GM20431 (cell line): ENCODE results near the gene RAB20.

Source experiments
- in situ Hi-C: fragments of 300-500 bp; cut with MseI, MboI; formaldehyde crosslinking; loops from one replicate; pipeline ENCODE4 v1.15.0; 2020; ENCODE audit warnings: low sequenced_read_pairs; ENCODE audit not compliant: unreplicated experiment

RAB20 gene

DNA sequence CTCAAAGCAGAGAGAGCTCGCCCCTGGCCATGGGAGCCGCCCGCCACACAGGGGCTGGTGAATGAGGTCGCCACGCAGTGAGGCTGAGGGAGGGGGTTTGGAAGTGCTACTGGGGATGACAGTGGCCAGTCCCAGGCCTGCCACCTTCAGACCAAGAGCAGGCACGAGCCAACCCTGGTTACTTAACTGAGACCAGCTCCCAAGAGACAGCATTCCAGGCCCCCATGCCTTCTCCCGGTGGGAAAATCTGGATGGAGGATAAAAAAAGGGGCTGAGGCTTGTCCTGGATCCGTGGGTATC, 43.3 kb downstream of the RAB20 start:
- in situ Hi-C loops = no loop called here

DNA sequence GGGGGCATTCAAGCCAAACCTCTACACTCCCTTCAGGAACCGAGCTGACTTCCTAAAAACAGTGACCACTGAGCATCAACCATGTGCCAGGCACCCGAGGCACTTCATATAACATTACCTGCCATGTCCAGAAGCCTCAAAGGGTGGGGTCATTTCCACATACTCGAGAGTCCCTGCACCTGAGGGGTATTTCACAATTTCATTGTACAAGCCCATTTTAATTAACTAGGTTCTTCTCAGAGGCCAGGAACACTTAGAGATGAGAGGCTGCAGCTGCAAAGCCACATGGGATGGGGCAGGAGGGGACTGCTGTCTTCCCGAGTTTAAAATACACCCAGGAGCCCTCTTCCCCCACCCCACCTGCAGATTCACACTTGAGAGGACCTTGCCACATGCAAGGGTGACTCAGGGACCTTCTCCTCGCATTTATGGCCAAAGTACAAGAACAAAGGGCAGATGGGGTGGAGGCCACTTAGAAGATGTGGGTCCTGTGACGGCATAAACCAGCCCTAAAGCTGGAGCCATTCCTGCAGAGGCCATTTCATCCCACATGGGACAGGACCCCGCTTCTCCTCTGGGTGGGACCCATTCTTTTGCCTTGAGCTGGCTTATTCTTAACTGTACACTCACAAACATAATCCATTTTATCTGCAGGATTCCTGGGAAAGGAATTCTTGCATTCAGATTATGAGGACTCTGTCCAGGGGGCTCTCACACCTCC, 43.9 kb downstream of the RAB20 start:
- in situ Hi-C loops = no loop called here

- in situ Hi-C loops = no loop called here
Observed at GRCh38 chr13:110516500-110516899, 45.0 kb downstream of the RAB20 start.

GRCh38 chr13:110512198-110512740, 49.3 kb downstream of the RAB20 start:
- in situ Hi-C loops = no loop called here

GRCh38 chr13:110511509-110512181, 49.9 kb downstream of the RAB20 start:
- in situ Hi-C loops = no loop called here

GRCh38 chr13:110509971-110510786, 51.3 kb downstream of the RAB20 start:
- in situ Hi-C loops = no loop called here

DNA sequence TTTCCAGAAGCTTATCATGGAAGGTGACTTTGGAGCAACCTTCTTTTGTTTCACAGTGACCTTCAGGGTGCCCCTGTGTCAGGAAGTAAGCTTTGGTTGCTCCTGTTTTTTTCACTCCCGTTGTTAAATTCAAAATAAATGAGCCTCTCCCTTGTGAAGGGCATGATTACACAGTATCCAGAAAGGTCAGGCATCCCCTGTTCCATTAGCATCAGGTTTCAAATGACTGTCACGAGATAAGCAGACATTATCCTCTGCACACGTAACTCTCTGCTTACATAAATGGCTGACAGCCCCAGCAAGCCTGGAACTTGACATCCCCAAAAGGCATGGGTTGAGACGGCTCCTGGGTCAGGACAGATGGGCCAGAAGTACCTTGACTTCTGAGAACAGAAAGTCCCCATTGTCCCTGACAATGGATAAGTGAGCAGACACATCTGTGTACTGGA, 52.0 kb downstream of the RAB20 start:
- in situ Hi-C loops = no loop called here

GRCh38 chr13:110507678-110508381, 53.7 kb downstream of the RAB20 start:
- in situ Hi-C loops = no loop called here

GRCh38 chr13:110506859-110507566, 54.5 kb downstream of the RAB20 start:
- in situ Hi-C loops = no loop called here

GRCh38 chr13:110506396-110506795, 55.1 kb downstream of the RAB20 start:
- in situ Hi-C loops = no loop called here

GRCh38 chr13:110505594-110505993, 55.9 kb downstream of the RAB20 start:
- in situ Hi-C loops = no loop called here

DNA sequence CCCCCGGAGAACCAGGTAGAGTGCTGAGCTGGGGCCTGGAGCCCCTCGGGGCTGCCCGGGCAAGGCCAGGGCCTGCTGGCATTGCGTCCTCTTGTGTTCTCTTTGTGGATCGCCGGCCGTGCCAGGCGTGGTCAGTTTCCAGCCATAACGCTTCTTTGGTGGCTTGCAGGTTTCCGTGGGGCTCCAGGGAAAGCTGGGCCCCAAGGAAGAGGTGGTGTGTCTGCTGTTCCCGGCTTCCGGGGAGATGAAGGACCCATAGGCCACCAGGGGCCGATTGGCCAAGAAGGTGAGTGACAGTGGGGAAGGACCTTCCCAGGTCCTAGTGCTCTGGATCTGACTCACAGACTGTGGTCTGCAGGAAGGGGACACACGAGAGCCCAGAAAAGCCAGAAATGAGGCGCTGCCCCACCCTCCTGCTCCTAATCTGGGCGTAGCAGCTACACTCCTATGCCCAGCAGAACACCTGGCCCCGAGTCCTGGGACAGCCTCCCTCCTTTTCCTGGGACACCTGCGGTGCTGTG, 57.5 kb downstream of the RAB20 start:
- in situ Hi-C loops = no loop called here

DNA sequence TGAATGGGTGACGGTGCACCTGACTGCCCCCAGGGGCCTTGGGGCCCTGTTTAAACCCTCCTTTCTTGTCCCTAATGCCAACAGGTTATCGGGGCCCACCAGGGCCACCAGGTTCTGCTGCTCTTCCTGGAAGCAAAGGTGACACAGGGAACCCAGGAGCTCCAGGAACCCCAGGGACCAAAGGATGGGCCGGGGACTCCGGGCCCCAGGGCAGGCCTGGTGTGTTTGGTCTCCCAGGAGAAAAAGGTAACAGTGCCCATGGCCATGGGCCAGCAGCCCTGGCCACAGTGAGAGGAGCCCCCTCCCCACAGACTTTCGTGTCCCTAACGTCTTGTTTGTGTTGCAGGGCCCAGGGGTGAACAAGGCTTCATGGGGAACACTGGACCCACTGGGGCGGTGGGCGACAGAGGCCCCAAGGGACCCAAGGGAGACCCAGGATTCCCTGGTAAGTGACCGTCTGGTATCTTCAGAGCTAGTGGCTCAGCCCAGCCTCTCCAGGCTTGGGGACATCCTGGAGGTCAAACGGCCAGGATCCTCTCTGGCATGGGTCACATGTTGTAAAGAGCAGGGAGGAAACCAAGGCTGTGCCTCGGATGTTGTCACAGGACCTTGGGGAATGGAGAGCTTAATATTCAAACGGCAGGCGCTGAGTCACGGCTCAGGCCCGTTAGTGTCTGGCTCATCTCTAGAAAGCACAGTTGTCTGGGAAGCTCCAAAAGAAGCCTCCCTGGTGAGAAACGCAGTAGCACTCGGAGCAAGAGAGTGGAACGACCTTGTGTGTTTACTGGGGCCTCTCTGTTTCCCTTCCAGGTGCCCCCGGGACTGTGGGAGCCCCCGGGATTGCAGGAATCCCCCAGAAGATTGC, 58.3 kb downstream of the RAB20 start:
- in situ Hi-C loops = no loop called here

DNA sequence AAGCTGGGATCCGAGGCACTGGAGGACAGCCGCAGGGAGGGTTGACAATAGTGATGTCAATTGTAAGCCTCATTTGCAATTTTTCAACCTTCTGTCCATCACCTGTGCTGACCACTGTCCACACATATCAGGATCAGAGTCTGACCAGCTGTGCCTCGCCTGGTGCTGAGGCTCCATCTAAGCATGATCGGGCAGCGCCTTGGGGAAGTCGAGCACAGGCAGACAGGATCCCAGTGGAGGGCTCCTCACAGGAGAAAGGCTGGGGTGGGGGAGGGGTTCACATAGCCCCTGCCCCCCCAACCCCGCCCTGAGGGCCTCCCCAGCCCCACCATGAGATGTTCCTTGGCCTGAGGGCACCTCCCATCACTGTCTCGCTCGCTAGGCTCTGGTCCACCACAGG, 60.3 kb downstream of the RAB20 start:
- in situ Hi-C loops = no loop called here

DNA sequence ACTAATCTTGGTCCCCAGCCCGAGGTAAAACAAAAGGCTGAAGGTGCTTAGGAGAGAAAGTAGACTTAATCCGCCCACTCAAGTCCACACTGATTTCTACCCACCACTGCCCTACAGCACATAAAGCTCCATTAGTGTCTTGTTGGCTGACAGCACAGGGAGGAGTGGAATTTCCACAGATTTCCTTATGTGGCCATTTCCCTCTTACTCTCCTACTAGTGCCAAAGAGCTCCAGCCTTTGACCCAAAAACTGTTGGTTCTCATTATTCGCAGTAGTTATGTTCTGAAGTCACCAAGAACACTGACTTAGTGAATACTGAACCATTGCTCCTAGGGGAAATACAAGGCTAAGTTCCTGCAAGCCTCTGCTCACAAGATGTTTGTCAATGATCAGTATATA, 61.2 kb downstream of the RAB20 start:
- in situ Hi-C loops = no loop called here

- in situ Hi-C loops = no loop called here
Observed at GRCh38 chr13:110499621-110500281, 61.8 kb downstream of the RAB20 start.

DNA sequence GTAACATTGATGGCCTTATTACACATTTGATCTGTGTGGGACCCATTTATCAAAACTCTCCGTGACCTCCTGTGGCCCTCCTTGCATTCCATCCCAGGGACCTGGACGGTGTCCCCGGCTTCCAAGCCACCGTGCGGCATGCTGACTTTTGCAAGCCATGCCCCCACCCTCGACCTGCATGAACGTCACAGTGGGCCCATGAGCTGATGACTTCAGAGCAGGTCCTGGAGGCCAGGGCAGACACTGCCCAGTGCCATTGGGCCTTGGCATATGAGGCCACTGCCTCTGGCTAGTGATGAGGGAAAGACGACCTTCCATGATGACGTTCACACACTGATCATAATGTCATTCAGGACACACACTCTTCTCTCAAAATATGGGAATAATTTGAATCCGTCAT, 62.8 kb downstream of the RAB20 start:
- in situ Hi-C loops = no loop called here

DNA sequence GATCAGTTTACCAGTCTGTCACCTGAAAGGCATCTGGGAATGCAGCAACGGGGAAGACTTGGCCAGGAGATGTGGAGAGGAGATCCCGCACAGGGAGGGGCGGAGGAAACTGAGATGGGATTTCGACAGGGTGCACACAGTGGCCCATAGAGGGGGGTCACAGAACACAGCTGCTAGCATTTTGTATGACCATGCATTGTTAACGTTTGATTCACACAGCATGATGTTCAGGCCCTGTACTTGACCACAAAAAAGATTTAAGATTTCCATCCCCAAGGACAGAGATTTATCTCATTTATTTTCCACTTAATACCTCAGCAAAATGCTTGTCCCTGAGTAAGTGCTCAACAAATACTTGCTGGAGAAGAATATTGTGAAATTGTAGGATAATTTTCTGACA, 63.2 kb downstream of the RAB20 start:
- in situ Hi-C loops = no loop called here
